GM18873 (cell line): ENCODE data around the gene SNTB2.
"Not testable (repeated sequence)": the region's sequence is repeated elsewhere in the genome, so short reads cannot be mapped to it uniquely, and the experiment has no call there.

Experiments used
- ATAC-seq: cut with Tn5 transposase; IDR thresholded peaks from one replicate; pipeline ENCODE4 v1.9.1; 2021; ENCODE audit warnings: mild to moderate bottlenecking, moderate library complexity, moderate number of reproducible peaks; ENCODE audit not compliant: unreplicated experiment, low FRiP score

SNTB2 gene

DNA sequence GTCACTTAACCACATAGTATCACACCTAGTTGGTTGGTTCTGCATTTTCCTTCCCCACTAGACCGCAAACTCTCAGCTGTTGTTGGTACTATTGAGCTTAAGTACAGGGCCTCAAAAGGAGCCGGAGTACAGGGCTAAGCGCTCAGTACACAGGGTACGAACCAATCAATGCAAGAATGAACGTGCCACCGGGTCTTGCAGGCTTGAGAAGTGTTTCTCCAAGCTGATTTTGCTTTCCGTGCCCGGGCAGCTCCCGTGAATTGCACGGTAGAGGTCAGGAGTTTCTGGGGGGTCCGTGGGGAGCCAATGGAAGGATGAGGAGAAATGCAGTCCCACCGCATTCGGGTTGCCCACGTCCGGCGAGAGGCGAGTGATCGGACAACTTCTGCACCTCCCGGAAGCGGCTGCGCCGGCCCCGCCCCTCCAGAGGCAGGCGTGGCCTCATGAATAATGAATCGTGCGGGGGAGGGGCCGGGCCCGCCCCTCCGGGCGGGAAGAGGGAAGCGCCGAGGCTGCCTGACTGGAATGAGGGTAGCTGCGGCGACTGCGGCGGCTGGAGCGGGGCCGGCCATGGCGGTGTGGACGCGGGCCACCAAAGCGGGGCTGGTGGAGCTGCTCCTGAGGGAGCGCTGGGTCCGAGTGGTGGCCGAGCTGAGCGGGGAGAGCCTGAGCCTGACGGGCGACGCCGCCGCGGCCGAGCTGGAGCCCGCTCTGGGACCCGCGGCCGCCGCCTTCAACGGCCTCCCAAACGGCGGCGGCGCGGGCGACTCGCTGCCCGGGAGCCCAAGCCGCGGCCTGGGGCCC, at the start of gene SNTB2:
Gene SNTB2, plus strand, starts transcription at position 523 of the 804 bp plus-strand sequence. Its CDS starts 3 bp downstream, at position 526.
- peak; percentile 75 for ATAC-seq

- no peak for ATAC-seq
Measured at GRCh38 chr16:69138608-69139007, 48.4 kb upstream of the SNTB2 start.

DNA sequence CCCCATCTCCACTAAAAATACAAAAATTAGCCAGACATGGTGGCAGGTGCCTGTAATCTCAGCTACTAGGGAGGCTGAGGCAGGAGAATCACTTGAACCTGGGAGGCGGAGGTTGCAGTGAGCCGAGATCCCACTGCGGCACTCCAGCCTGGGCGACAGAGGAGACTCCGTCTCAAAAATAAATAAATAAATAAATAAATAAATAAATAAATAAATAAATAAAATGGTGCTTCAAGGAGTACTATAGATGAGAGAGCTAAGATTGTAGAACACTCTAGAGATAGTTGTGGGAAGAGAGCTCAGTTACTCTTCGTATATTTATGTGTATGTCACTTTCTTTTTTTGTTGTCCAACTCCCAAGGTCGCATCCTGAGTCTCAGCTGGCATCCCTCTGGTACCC, 47.5 kb upstream of the SNTB2 start:
- ATAC-seq, result not testable (repeated sequence)

DNA sequence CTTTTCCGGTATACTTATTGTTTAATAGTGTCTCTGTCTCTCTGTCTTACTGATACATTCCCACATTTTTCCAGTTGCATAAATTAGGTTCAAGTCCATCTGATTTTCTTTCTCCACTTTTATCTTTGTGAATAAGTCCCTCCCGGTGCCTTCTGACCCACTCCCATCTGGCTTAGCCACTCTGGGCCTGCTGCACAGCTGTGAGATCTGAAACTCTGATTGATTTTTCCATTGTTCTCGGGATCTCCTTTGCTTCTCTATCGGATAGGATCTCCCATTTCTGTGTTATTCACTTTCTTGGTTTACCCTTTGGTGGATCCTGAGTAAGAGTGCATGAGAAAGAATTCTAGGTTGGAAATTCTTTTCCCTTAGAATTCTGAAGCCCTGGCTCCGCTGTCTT, 46.0 kb upstream of the SNTB2 start:
- ATAC-seq, result no peak

DNA sequence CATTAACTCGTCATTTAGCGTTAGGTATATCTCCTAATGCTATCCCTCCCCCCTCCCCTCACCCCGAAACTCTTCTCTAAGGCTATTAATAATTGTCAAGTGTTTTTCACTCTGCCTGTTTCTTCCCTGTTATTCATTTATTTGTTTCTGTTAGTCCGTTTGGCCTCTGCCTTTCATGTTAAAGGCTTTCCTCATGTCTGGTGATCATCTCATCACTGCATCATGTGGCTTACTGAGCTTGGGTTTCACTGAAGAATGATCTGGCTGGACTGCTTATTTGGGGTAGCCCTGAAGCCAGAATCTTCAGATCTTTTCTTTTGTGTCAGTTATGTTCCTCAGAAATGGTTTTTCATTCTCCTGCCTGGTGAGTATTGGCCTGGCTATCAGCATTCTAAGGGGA, 45.0 kb upstream of the SNTB2 start:
- ATAC-seq, result no peak

DNA sequence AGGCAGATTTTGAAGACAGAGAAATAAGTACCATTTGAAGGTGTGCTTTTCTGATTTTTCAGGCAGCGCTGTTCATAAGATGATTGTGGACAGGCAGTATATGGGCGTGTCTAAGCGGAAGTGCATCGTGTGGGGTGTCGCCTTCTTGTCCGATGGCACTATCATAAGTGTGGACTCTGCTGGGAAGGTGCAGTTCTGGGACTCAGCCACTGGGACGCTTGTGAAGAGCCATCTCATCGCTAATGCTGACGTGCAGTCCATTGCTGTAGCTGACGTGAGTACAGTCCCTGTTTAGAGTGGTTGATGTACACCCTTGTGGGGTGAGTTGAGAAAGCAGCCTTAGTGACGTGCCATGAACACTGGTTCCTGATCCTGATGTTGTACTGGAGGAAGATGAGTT, 43.8 kb upstream of the SNTB2 start:
- ATAC-seq, result no peak

DNA sequence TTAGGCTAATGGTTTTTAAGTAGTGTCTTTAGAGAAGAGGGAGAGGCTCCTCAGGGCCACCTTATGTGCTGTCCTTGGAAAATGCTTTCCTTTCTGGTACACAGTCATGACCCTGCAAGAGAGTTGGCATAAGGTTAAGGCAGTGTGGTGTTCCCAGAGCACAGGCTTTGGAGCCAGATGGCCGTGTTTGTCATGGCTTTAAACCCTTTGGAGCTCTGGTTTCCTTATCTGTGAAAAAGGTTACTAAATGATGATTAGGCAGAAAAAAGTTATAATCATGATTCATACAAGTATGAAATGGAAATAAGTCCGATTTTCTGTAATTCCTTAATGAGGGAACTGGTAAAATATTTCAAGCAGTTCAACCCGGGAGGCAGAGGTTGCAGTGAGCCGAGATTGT, 41.3 kb upstream of the SNTB2 start:
- no peak for ATAC-seq

- ATAC-seq, result not testable (repeated sequence)
Measured at GRCh38 chr16:69149621-69150020, 37.3 kb upstream of the SNTB2 start.

DNA sequence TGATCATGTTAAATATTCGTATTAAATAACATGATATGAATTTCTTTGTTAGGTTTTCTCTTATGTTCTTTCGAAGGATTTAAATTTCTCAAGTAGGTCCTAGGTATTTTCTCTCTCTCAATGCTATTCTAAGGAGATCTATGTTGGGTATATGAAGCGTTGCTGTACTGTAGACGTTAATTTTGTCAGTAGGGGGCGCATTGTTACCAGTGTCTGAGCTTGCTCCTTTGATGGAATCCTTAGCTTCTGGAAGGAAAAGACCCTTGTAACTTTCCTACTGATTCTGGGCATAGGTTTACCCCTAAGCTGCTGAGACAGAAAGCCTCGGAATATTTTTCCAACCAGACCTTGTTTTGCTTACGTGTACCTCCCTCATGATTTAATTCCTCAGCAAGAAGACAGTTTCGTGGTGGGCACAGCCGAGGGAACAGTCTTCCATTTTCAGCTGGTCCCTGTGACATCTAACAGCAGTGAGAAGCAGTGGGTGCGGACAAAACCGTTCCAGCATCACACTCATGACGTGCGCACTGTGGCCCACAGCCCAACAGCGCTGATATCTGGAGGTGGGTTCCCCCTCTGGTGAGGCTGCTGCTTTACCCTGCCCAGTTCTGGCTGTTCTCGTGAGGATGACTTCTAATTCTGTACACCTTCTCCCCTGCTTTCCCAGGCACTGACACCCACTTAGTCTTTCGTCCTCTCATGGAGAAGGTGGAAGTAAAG, 36.7 kb upstream of the SNTB2 start:
- ATAC-seq, result no peak

- ATAC-seq, result no peak
Measured at GRCh38 chr16:69157196-69157595, 29.8 kb upstream of the SNTB2 start.

DNA sequence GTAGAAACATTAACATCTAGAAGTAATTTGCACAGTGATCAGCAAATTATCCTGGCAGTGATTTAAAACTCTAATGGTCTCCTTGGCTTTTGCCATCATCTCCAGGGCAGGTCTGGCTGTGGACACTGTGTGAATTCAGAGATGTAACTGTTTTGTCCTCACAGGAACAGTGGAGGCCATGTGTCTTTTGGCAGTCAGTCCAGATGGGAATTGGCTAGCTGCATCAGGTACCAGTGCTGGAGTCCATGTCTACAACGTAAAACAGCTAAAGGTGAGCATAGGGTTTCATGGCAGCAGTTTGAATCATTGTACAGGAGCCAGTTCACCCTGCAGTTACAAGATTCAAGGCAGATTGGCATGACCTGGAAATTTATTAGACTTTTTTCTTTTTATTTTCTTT, 26.8 kb upstream of the SNTB2 start:
- ATAC-seq, result no peak

- no peak for ATAC-seq
Measured at GRCh38 chr16:69165584-69165983, 21.4 kb upstream of the SNTB2 start.

GRCh38 chr16:69166221-69166833, 20.6 kb upstream of the SNTB2 start:
- no peak for ATAC-seq

GRCh38 chr16:69166946-69167930, 19.7 kb upstream of the SNTB2 start:
- no peak for ATAC-seq

- ATAC-seq, result no peak
Measured at GRCh38 chr16:69169051-69169450, 17.9 kb upstream of the SNTB2 start.

- no peak for ATAC-seq
Measured at GRCh38 chr16:69169607-69170352, 17.2 kb upstream of the SNTB2 start.

DNA sequence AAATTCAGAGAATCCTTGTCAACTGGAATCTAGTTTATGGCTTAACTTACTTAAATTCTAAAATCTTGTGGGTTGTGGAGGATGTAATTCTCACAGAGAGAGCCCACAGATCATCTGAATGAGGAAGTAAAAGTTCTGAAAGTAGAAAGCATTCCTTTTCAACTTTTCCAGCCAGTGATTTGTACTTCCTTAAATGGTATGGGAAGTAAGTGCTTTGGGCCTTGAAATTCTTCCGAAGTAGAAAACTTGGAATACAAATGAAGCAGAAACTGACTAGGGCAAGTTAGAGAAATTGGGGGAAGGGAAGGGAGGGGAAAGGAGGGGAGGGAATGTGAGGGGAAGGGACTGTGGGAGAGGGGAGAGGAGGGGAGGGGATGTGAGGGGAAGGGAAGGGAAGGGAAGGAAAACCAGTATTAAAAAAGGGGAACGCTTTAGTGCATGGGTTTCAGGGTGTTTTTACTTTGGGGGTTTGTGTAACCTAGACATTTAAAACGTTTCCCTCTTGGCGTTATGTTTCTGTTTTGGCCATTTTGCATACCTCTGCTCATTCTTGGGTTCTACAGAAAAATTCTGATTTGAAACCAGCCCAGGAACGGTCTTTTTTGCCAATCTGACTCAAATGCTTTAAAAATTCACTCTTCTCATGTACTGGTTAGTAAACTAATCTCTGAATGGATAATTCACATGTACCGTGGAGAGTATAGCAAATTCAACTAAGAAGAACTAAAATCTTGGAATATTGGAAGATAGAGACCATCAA, 15.5 kb upstream of the SNTB2 start:
- no peak for ATAC-seq

DNA sequence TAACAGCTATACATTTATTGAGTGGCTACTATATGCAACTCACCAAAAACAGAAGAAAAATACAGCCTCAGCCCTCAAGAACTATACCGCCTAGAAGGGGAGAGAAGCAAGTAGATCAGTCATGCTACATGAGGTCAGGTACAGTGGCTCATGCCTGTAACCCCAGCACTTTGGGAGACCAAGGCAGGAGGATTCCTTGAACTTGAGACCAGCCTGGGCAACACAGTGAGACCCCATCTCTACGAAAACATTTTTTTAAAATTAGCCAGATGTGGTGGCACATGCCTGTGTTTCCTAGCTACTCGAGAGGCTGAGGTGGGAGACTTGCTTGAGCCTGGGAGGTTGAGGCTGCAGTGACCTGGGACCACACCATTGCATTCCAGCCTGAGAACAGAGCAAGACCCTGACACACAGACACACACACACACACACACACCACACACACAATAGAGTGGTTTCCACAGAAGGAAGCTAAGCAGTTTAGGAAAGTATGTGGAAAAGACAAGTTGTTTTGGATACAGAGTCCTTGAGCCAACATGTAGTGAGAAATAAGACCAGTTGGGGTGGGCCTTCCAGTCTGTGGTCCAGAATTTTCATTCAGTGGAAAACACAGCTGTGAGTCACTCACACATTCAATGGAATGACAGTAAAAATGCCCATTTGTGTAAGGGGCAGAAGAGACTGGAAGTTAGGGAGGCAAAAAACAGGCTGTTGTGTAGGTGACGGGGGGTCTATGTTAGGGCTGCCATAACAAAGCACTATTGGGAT, 10.7 kb upstream of the SNTB2 start:
- ATAC-seq, result no peak
